Retina (tissue), 1 donor: ENCODE data around the gene GZF1.

ENCODE experiments used
- DNase-seq: peaks from one replicate; pipeline ENCODE4 v3.0.0-alpha.2; 2016

Gene GZF1

DNA sequence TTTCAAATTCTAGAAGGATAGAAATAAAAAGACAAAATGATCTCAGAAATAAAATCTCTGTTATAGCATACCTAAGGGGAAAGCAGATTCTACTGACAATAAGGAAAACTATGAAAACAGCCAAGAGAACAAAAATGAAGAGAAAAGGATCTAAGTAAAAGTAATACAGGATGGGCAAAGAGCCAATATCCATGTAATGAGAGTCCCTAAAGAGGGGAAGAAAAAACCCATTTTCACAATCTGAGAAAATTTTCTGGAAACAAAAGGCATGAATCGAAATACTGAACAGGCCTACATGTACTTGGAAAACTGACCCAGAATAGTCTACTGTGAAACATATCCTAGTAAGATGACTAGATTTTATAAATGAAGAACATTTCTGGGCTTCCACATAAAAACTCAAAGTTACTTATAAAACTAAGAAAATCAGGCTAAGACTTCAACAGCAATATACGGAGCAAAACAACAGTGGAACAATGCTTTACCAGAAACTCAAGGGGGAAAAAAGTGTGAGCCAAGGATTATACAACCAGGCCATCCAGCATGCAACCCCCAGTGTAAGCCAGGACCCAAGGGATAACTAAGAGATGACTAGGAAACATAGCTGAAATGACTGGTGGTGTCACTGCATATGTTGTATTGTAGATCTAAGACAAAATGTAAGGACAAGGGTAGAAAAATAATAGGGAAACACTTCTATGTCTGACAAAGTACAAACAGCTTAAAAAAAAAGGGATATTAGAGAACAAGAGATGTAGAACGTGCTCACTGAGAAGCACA is 49.1 kb downstream of the GZF1 start:
- no peak for DNase-seq

DNA sequence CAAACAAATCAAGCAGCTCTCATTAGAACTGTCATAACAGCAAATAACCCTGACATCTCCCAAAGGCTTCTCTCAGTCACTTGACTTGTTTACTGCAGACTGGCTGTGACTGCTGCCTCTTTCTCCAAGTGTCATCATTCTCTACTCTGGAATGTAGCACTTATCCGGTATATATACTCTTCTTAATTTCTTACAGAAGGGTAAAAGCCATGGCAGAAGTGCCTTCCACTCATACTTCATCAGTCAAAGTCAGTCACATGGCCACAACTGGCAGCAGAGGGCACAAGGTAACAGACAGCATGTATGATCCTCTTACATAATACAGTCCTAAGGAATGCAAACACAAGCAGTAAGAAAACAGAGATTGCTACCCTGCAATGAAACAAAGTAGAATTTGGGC is 50.0 kb downstream of the GZF1 start:
- no peak for DNase-seq

DNA sequence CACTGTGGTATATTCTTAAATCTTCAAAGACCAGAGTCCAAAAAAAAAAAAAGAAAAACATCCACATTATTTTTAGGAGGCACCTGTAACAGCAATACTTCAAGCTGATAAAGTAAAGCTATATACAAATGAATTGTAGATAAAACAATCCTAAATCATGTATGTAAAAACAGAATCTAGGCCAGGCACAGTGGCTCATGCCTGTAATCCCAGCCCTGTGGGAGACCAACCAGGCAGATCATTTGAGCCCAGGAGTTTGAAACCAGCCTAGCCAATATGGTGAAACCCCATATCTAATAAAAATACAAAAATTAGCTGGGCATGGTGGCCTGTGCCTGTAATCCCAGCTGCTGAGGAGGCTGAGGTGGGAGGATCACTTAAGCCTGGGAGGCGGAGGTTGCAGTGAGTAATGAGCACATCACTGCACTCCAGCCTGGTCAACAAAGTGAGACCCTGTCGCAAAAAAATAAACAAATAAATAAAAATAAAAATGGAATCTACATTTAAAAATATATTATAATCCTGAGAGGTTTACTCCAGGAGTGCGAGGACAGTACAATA is 52.0 kb downstream of the GZF1 start:
- no peak for DNase-seq

DNA sequence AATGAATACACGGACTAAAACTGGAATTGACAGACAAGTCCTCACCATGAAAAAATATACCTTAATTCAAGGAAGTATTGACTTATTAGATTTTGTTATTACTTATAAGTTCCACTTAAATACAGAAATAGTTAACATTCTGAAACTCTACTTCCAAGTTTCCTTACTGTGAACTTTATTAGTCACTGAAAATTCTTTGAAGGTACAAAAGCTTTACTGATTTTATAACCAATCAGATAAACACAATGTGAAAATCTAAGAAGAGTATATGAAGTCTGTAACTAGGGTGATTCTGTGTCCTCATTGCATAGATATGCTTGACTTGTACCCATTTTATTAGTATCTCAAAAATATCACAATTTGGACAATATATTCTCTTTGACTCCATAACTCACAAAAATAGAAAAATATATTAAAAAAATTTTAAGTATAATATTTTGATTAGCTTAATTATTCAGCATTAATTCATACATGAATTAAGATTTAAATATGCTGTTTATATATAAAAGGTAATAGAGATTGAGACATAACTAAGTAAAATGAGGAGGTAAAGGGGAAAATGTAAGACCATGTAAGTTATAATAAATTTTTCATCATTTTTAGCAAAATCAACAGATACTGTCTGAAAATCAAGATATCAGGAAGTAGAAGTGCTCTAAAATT is 52.7 kb downstream of the GZF1 start:
- no peak for DNase-seq

DNA sequence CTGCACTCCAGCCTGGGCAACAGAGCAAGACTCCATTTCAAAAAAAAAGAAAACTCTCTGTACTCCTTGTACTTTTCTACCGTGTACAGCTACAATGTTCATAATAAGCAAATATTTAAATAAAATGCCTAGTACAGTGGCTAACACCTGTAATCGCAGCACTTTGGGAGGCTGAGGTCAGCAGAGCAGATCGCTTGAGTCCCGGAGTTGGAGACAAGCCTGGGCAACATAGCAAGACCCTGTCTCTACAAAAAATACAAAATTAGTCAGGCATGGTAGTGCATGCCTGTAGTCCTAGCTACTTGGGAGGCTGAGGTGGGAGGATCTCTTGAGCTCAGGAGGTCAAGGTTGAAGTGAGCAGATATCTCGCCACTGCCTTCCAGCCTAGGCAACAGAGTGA is 53.6 kb downstream of the GZF1 start:
- no peak for DNase-seq

DNA sequence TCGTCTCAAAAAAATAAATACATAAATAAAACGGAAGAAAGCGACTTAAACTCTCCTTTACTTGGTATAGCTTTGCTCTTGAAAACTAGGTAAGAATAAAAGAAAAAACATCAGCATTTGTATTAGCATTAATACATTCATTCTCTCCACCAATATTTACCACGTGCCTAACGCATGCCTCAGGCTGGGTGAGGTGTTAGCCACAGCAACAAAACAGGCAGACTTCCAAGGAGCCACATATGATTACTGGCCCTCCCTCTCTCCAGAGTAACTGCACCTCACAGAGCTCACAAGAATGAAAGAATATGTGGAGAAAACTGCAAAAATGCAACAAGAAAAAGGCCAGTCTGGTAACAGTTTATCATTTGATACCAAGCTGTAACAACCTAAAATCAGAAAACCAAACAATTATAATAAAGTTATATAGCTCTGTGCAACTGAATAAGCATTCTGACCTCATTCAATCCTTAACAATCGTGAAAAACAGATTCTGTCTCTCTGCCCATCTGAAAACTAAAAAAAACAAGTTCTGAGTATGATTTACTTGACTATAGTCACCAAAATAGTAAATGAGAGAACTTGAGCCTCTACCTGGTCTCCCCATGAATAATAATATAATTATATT is 54.1 kb downstream of the GZF1 start:
- DNase-seq = no peak

DNA sequence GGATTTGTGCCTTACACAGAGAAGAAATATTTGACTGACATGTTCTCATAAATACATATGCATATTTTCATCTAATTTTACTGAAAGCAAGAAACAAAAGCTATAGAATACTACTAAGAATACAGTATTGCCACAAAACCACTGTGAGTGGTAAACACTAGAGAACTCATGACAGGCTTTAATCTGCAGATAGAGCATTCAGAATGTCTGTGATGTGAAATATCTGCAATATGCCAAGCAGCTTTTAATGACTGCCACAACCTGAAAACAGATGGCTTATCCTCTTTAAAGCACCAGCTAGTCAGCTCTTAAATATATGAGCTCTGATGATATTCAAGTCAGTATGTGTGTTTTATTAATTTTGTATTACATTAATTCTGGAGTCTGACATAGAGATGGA is 55.9 kb downstream of the GZF1 start:
- DNase-seq = no peak

DNA sequence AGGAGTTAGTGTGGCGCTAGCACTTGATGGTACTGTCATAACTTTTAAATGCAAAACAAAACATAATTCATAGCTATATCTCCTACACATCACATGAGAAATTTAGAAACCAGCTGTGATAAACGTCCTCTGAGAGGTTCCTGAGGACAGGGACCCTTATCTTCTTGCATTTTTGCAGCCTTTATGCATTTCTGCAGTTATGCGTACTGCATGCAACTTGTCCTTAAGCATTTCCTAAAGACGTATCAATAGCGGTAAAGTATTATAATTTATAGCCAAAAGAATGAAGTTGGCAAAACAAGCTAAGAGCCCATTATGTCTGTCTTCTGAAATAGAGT is 57.6 kb downstream of the GZF1 start:
- DNase-seq = no peak

DNA sequence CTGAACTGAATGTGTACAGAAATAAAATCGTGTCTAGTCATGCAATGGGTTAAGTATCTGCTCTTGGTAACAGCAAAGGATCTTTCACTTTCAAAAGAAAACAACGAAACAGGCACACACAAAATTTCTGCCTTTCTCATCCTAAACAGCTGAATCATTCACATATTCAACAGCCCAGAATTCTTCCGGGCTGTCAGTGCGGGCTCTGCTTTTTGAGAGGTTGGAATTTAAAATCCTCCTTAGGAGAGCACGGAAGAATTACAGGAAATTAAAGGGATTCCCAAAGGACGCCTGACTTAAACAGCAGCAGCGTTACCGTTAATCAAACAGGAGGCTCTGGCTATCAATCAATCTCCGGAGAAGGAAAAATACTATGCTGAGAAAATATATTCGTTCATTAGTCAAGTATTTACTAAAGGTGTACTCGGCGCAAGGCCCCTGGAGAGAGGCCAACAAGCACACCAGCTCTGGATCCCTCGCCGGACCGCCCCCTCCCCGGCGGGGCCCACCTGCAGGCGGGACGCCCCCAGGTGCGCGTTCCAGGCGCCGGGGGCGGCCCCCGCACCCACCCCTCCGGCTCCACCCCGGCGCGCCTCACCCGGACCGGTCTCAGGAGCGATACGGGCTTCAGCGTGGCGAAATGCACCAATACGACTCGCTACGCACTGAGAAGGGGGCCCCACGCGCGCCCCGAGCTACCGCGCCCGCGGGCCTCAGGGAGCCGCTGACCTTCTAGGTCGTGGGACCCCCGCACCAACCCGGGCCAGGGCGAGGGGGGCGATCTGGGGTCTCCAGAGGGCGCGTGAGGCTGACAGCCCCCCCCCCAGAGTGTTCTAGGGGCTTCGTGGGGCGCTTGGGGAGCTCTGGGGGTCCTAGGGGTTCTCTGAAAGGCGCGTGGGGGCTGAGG is 58.3 kb downstream of the GZF1 start:
- DNase-seq = peak; percentile 52

DNA sequence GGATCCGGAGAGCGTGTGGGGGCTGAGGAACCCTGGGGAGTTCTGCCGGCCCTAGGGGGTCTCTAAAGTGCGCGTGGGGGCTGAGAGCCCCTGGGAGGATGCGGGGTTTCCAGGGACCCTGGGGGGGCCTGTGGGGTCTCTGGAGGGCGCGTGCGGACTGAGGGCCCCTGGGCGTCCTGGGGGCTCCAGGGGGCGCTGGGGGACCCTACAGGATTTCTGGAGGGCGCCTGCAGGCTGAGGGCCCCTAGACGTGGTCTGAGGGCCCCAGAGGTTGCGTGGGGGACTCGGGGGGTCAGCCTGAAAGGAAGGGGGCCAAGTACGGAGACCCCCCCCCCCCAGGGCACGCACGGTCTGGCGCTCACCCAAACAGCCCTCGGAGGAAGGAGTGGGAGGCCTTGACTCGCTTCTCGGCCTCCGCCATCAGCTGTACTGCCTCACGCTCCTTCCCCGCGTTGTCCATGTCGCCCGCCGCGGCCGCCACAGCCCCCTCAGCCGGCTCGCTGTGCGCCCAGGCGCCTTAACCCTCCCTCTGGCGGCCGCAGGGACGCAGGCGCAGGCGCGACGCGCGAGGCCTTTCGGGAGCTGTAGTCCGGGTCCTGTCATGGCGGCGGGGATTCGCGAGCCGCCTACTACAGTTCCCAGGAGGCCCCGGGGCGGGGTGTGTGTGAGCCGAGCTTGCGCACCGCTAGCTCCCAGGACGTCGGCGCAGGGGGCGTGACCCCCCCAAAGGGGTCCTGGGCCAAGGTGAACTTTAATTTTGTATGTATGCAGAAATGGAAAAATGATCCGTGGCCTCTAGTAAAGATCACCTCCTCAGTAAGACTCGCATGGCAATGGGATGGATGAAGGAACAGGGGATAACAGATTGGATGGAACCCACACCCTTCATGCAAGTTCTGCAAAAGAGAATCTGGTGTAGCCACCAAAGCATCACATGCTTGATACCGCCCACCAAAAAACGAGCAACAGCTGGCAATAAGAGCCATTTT is 59.3 kb downstream of the GZF1 start, which contains the start of gene NAPB:
Gene NAPB (minus strand): TSS at position 546 of the 989 bp plus-strand sequence. CDS start 86 bp downstream, at position 460.
- peak; percentile 96 for DNase-seq
